Heart right ventricle (tissue), 16 donors: Measurements from ENCODE around the gene CAPN3. TPM values are rescaled to one million over a fixed set of nuclear protein-coding genes. Genes with fewer than 3 reads are reported as not detected.

Source experiments
- ATAC-seq, 8 donors: fragments of 200-7000 bp; cut with Tn5 transposase; one replicate each; pipeline ENCODE4 v1.9.1; 2020; ENCODE audit warnings: mild to moderate bottlenecking in 8 of 8, moderate library complexity in 8 of 8, moderate number of reproducible peaks in 1 of 8
- DNase-seq, 2 donors: peaks; one replicate each; pipeline ENCODE4 v3.0.0-alpha.2; 2020
- H3K27ac ChIP-seq, 10 donors: fragments of 200-600 bp; sonication (generic) in 2 of 10; one replicate each; pipeline versions ENCODE4 v1.5.0 to v1.8.0; 2020 to 2022; ENCODE audit warnings: mild to moderate bottlenecking in 3 of 10
- H3K27me3 ChIP-seq, 7 donors: fragments of 200-600 bp; one replicate each; pipeline ENCODE4 v1.8.0; 2021 to 2022; ENCODE audit warnings: mild to moderate bottlenecking in 2 of 7
- H3K36me3 ChIP-seq, 9 donors: fragments of 200-600 bp; sonication (generic) in 1 of 9; one replicate each; pipeline versions ENCODE4 v1.5.0 to v1.8.0; 2020 to 2022; ENCODE audit warnings: mild to moderate bottlenecking in 2 of 9
- H3K4me1 ChIP-seq, 9 donors: fragments of 200-600 bp; sonication (generic) in 1 of 9; one replicate each; pipeline versions ENCODE4 v1.5.0 to v1.8.0; 2020 to 2022; ENCODE audit warnings: mild to moderate bottlenecking in 4 of 9
- H3K4me3 ChIP-seq, 10 donors: fragments of 200-600 bp; sonication (generic) in 2 of 10; one replicate each; pipeline versions ENCODE4 v1.5.0 to v1.8.0; 2020 to 2022; ENCODE audit warnings: mild to moderate bottlenecking in 7 of 10, moderate library complexity in 2 of 10
- H3K9me3 ChIP-seq, 11 donors: fragments of 200-600 bp in 10 of 11; sonication (generic) in 2 of 11; one replicate each; pipeline versions ENCODE4 v1.5.0 to v1.8.0; 2013 to 2022; ENCODE audit warnings: mild to moderate bottlenecking in 2 of 11, control low read depth in 1 of 11, moderate library complexity in 1 of 11
- WGBS, 2 donors: extraction: QIAGEN DNeasy Blood & Tissue Kit; methylation state at CpG; one replicate each; pipeline ENCODE4 v1.1.7; 2013; ENCODE audit warnings: inconsistent platforms in 1 of 2; 5-methylcytosine and 5-hydroxymethylcytosine counted together
- intact Hi-C, 10 donors: fragments of 100-400 bp; cut with DNase I; formaldehyde crosslinking; loops; one replicate each; pipeline versions ENCODE4 v1.11.1 to v1.14.2; 2022
- polyA plus RNA-seq, 2 donors: library from polyadenylated mRNA; stranded (reverse); fragments of 200-250 nt; gene quantifications; one replicate each; pipeline ENCODE4 v1.2.3, GENCODE V29; 2013
- total RNA-seq, 10 donors: library from RNA; stranded (reverse); fragmentation: NEBNext Ultra II Directional in 3 of 10; extraction: Animal tissue kit (Norgen Biotek cat#: 25700) in 3 of 10; gene quantifications; one replicate each; pipeline versions ENCODE4 v1.2.1 to v1.2.4, GENCODE V29; 2021 to 2023
- TF ChIP-seq, protein P1 (sequence below), 9 donors: fragments of 200-600 bp; sonication (generic) in 2 of 9; IDR thresholded peaks; one replicate each; pipeline versions ENCODE4 v1.5.0 to v1.8.0; 2021 to 2022; ENCODE audit warnings: antibody characterized with exemption in 9 of 9, mild to moderate bottlenecking in 5 of 9, moderate library complexity in 1 of 9
- donor health status: Arrhythmogenic right ventricular cardiomyopathy.
- donor health status: ischemic (EF 13 %, LVEDD 7.1; RV severe dilation, severe dysfunction).
- donor health status: healthy with polysubstance abuse.
- donor health status: DM: no; HTN: yes; CAD: no.
- donor health status: DM: no; HTN: no; CAD: no.
- donor health status: ischemic (EF 25% LVEDD 6.9; RV normal size, moderate dysfunction).
- donor health status: ischemic (EF 25% LVEDD 5.7; RV mildly dilated, moderate dysfunction).
- donor health status: healthy.
- donor health status: DM: yes; HTN: yes; CAD: no.
- donor health status: Ischemic cardiomyopathy.
- donor health status: ischemic (EF 35%, LVEDD 5.7; RV mildly dilated, moderate dysfunction).
- donor health status: nonischemic (EF 11% LVEDD 7.7; RV severe dilation, severe dysfunction).
- donor health status: DM: yes; HTN: yes; CAD: no.
- donor health status: PGD.
- donor health status: ischemic (EF 29% LVEDD 5.4; RV normal size, mild dysfunction).
- donor health status: nonischemic (EF 23%, LVEDD 6.1; RV moderate dilation, normal function).

CAPN3 gene
- total and polyA plus RNA-seq, 12 donors = 2.6 to 33.9 (median 5.7) TPM

- no peak overlapping the region for H3K27ac ChIP-seq
- DNase-seq = no peak
- intact Hi-C loops = loop anchor here in 1 of 10 donors (5.0 kb wide), 1 partner anchor 154 kb away; no protein-coding TSS in a partner anchor
- no peaks in the 10 kb centered on the region for H3K9me3 ChIP-seq
- peaks cover 0 to 54% (median 22%) of the 10 kb centered on the region in 9 donors for H3K36me3 ChIP-seq
- H3K27me3 ChIP-seq = no peaks in the 10 kb centered on the region
- no peak overlapping the region for H3K4me3 ChIP-seq
- H3K4me1 ChIP-seq = no peaks in the 10 kb centered on the region
- no peak for ATAC-seq
- WGBS, 2 donors = 72 to 76% methylated on average over 4 of the region's 4 CpGs
- TF ChIP-seq, protein P1, sequence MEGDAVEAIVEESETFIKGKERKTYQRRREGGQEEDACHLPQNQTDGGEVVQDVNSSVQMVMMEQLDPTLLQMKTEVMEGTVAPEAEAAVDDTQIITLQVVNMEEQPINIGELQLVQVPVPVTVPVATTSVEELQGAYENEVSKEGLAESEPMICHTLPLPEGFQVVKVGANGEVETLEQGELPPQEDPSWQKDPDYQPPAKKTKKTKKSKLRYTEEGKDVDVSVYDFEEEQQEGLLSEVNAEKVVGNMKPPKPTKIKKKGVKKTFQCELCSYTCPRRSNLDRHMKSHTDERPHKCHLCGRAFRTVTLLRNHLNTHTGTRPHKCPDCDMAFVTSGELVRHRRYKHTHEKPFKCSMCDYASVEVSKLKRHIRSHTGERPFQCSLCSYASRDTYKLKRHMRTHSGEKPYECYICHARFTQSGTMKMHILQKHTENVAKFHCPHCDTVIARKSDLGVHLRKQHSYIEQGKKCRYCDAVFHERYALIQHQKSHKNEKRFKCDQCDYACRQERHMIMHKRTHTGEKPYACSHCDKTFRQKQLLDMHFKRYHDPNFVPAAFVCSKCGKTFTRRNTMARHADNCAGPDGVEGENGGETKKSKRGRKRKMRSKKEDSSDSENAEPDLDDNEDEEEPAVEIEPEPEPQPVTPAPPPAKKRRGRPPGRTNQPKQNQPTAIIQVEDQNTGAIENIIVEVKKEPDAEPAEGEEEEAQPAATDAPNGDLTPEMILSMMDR (IDR thresholded peaks at IDR 0.05) = no peak
Measured at GRCh38 chr15:42408178-42408577, 48.9 kb downstream of the CAPN3 start.

- peak in 1 of 8 donors; percentile 3 for ATAC-seq
- TF ChIP-seq, protein P1 (IDR thresholded peaks at IDR 0.05) = no peak
Measured at GRCh38 chr15:42409011-42409410, 49.7 kb downstream of the CAPN3 start.

GRCh38 chr15:42411884-42412283 lies 52.6 kb downstream of the CAPN3 start:
- WGBS, 2 donors = 95 to 97% methylated on average over 7 of the region's 7 CpGs
- Histone ChIP-seq H3K9me3 (no peaks in the 10 kb centered on the region), H3K4me3 (no peak overlapping the region), H3K27me3 (no peaks in the 10 kb centered on the region), H3K27ac (no peak overlapping the region), H3K36me3 (peaks cover 0 to 76% (median 49%) of the 10 kb centered on the region in 9 donors), H3K4me1 (peaks cover 0 to 16% (median 8%) of the 10 kb centered on the region in 9 donors)
- DNase-seq (no peak), ATAC-seq (no peak)
- TF ChIP-seq, protein P1 (IDR thresholded peaks at IDR 0.05) = no peak
- intact Hi-C loops = no loop called here

More at GRCh38 chr15:42409011-42409410, 49.7 kb downstream of the CAPN3 start:
- peaks cover 0 to 54% (median 22%) of the 10 kb centered on the region in 9 donors for H3K36me3 ChIP-seq
- DNase-seq = no peak
- no peak overlapping the region for H3K4me3 ChIP-seq
- intact Hi-C loops = loop anchor here in 1 of 10 donors (5.0 kb wide), 1 partner anchor 153 kb away; no protein-coding TSS in a partner anchor
- no peaks in the 10 kb centered on the region for H3K27me3 ChIP-seq
- no peak overlapping the region for H3K27ac ChIP-seq
- 87% methylated on average over 9 of the region's 9 CpGs for WGBS, 2 donors
- H3K9me3 ChIP-seq = no peaks in the 10 kb centered on the region
- H3K4me1 ChIP-seq = peaks cover 0 to 7% (median 2%) of the 10 kb centered on the region in 9 donors

DNA sequence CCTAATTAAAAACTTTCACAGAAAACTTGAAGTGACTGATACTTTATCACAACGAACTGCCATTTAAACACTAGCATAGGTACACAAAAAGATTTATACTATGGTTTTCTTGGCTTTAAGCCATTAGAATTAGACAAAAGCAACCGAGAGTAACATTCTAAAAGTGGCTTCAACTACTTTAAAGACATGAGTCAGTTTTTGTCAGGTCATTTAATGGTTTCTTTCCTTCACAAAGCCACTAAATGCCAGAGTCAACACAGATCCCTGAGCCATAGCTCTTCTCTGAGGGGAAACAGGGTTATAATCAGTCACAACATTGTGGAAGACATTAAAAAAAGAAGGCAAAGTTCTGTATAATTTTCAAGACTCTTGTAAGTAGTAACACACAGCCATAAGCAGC lies 54.6 kb downstream of the CAPN3 start:
- 33 to 46% methylated on average over 2 of the region's 2 CpGs for WGBS, 2 donors
- no peak overlapping the region for H3K4me3 ChIP-seq
- H3K4me1 ChIP-seq = peaks cover 0 to 16% (median 8%) of the 10 kb centered on the region in 9 donors
- TF ChIP-seq, protein P1 (IDR thresholded peaks at IDR 0.05) = no peak
- no peaks in the 10 kb centered on the region for H3K9me3 ChIP-seq
- H3K27ac ChIP-seq = peak overlapping the region in 7 of 10 donors; percentile 9 to 48 (median 19)
- DNase-seq = no peak
- no peak for ATAC-seq
- peaks cover 3 to 96% (median 62%) of the 10 kb centered on the region in 9 donors for H3K36me3 ChIP-seq
- no peaks in the 10 kb centered on the region for H3K27me3 ChIP-seq
- intact Hi-C loops = no loop called here
